SK-N-SH (cell line): ENCODE measurements around the gene NTMT1. TPM values are rescaled to one million over a fixed set of nuclear protein-coding genes. Genes with fewer than 3 reads are reported as not detected.

Source experiments
- CTCF ChIA-PET: fragments of 300-600, 350-600 bp; formaldehyde crosslinking; extraction: SDS; loops from one replicate; lab custom pipeline; 2021; lab: Yijun Ruan, JAX
- POLR2A ChIA-PET: fragments of 350-600 bp; sonication (Branson Sonifier 250); formaldehyde crosslinking; extraction: SDS; loops from one replicate; lab custom pipeline; 2020; ENCODE audit warnings: antibody characterized with exemption, inconsistent platforms; lab: Yijun Ruan, JAX
- DNase-seq: peaks from one replicate; pipeline ENCODE4 v3.0.0; 2012
- H2AFZ ChIP-seq: fragments of 200-600 bp; sonication (generic); 2 replicates; pipeline ENCODE4 v1.8.1; 2016; ENCODE audit warnings: antibody characterized with exemption, mild to moderate bottlenecking, low read depth
- H3F3A ChIP-seq: fragments of 200-600 bp; sonication (generic); replicated peaks from 2 replicates; pipeline ENCODE3; 2016; ENCODE audit warnings: antibody characterized with exemption, mild to moderate bottlenecking; ENCODE audit not compliant: insufficient read depth
- H3K27ac ChIP-seq, 2 experiments: fragments of 200-500 bp in 1 of 2; fragments of 200-600 bp in 1 of 2; sonication (Bioruptor generic) in 1 of 2; sonication (generic), shearing (Covaris generic) in 1 of 2; 2 replicates each; pipeline versions ENCODE4 v1.5.1 to v1.6.1; 2014 to 2016; ENCODE audit warnings: low read depth in 2 of 2, inconsistent platforms in 1 of 2, low read length in 1 of 2, mild to moderate bottlenecking in 1 of 2, mixed read lengths in 1 of 2
- H3K27me3 ChIP-seq: fragments of 200-600 bp; sonication (generic), shearing (Covaris generic); 2 replicates; pipeline ENCODE4 v1.6.1; 2016; ENCODE audit warnings: mixed run types; ENCODE audit not compliant: insufficient read depth
- H3K36me3 ChIP-seq, 2 experiments: fragments of 200-500 bp in 1 of 2; fragments of 200-600 bp in 1 of 2; sonication (Bioruptor generic) in 1 of 2; sonication (generic) in 1 of 2; replicated peaks in 1 of 2; 2 replicates each; pipeline versions ENCODE3 to v1.5.1; 2014 to 2016; ENCODE audit warnings: low read length in 1 of 2, mild to moderate bottlenecking in 1 of 2; ENCODE audit not compliant: insufficient read depth in 2 of 2, control insufficient read depth in 1 of 2
- H3K4me1 ChIP-seq, 2 experiments: fragments of 200-500 bp in 1 of 2; fragments of 200-600 bp in 1 of 2; sonication (Bioruptor generic) in 1 of 2; sonication (generic), shearing (Covaris generic) in 1 of 2; 2 replicates each; pipeline versions ENCODE4 v1.5.1 to v1.6.1; 2014 to 2016; ENCODE audit warnings: low read depth in 1 of 2, low read length in 1 of 2, mixed run types in 1 of 2; ENCODE audit not compliant: insufficient read depth in 2 of 2, control insufficient read depth in 1 of 2
- H3K4me2 ChIP-seq: fragments of 200-600 bp; sonication (generic), shearing (Covaris generic); 2 replicates; pipeline ENCODE4 v1.6.1; 2017; ENCODE audit warnings: mixed run types
- H3K4me3 ChIP-seq, 2 experiments: fragments of 200-500 bp in 1 of 2; fragments of 200-600 bp in 1 of 2; sonication (Bioruptor generic) in 1 of 2; sonication (generic), shearing (Covaris generic) in 1 of 2; 2 replicates each; pipeline versions ENCODE4 v1.5.1 to v1.8.1; 2014 to 2016; ENCODE audit warnings: low read depth in 2 of 2, inconsistent platforms in 1 of 2, low read length in 1 of 2, mild to moderate bottlenecking in 1 of 2, mixed read lengths in 1 of 2, moderate library complexity in 1 of 2
- H3K79me2 ChIP-seq: fragments of 200-600 bp; sonication (generic); 2 replicates; pipeline ENCODE4 v1.8.1; 2017; ENCODE audit warnings: mild to moderate bottlenecking; ENCODE audit not compliant: insufficient read depth
- H3K9ac ChIP-seq: fragments of 200-600 bp; sonication (generic); 2 replicates; pipeline ENCODE4 v1.6.1; 2017; ENCODE audit warnings: mixed run types
- H3K9me2 ChIP-seq: fragments of 200-600 bp; sonication (generic); 2 replicates; pipeline ENCODE4 v1.6.1; 2017; ENCODE audit warnings: mixed run types
- H3K9me3 ChIP-seq: fragments of 200-600 bp; sonication (generic); 2 replicates; pipeline ENCODE4 v1.6.1; 2017; ENCODE audit warnings: mixed run types, mild to moderate bottlenecking, moderate library complexity
- H4K20me1 ChIP-seq: fragments of 200-600 bp; sonication (generic); 2 replicates; pipeline ENCODE4 v1.6.1; 2017; ENCODE audit warnings: mild to moderate bottlenecking, mixed run types; ENCODE audit not compliant: insufficient read depth
- CHD2 ChIP-seq: fragments of 150-350 bp; IDR thresholded peaks from 2 replicates; pipeline ENCODE4 v1.6.1; 2018; ENCODE audit warnings: low read length; ENCODE audit not compliant: partially characterized antibody
- CTCF ChIP-seq: fragments of 200-600 bp; sonication (generic); IDR thresholded peaks from 2 replicates; pipeline ENCODE4 v1.6.1; 2017; ENCODE audit warnings: antibody characterized with exemption, mild to moderate bottlenecking, moderate library complexity
- FOXJ3 ChIP-seq: sonication (generic); formaldehyde crosslinking; IDR thresholded peaks from 2 replicates; pipeline ENCODE4 v1.5.1; 2020; ENCODE audit warnings: mild to moderate bottlenecking, missing genetic modification reagents
- GATA2 ChIP-seq: sonication (generic); formaldehyde crosslinking; IDR thresholded peaks from 2 replicates; pipeline ENCODE4 v1.5.0; 2020; ENCODE audit warnings: mild to moderate bottlenecking, missing genetic modification reagents
- IRF3 ChIP-seq: fragments of 150-350 bp; IDR thresholded peaks from 2 replicates; pipeline ENCODE4 v1.6.1; 2016; ENCODE audit warnings: mild to moderate bottlenecking, low read depth, low read length
- MAX ChIP-seq: IDR thresholded peaks from 2 replicates; pipeline ENCODE4 v1.4.0; 2012; ENCODE audit warnings: low read depth
- MEF2A ChIP-seq: IDR thresholded peaks from 2 replicates; pipeline ENCODE4 v1.4.0; 2012; ENCODE audit warnings: low read depth, borderline replicate concordance
- MXI1 ChIP-seq: IDR thresholded peaks from 2 replicates; pipeline ENCODE4 v1.6.1; 2012; ENCODE audit warnings: mild to moderate bottlenecking, low read depth, low read length, improper control_type of control experiment
- NRF1 ChIP-seq: IDR thresholded peaks from 2 replicates; pipeline ENCODE4 v1.6.1; 2012; ENCODE audit warnings: low read depth, mild to moderate bottlenecking, low read length
- PBX3 ChIP-seq: IDR thresholded peaks from 2 replicates; pipeline ENCODE4; 2012
- POLR2AphosphoS5 ChIP-seq: IDR thresholded peaks from 2 replicates; pipeline ENCODE4 v1.6.1; 2012; ENCODE audit warnings: low read depth, low read length
- REST ChIP-seq: IDR thresholded peaks from 2 replicates; pipeline ENCODE4 v1.6.1; 2012; ENCODE audit warnings: mild to moderate bottlenecking, low read depth, low read length, moderate library complexity
- RXRA ChIP-seq: IDR thresholded peaks from 2 replicates; pipeline ENCODE4 v1.4.0; 2012; ENCODE audit warnings: low read depth, mild to moderate bottlenecking, borderline replicate concordance
- TAF1 ChIP-seq: IDR thresholded peaks from 2 replicates; pipeline ENCODE4 v1.6.1; 2012; ENCODE audit warnings: low read depth, mild to moderate bottlenecking, low read length, moderate library complexity, borderline replicate concordance
- USF2 ChIP-seq: fragments of 150-350 bp; IDR thresholded peaks from 2 replicates; pipeline ENCODE4 v1.6.1; 2017; ENCODE audit warnings: antibody characterized with exemption, low read length, low read depth, borderline replicate concordance
- WGBS: methylation state at CpG from one replicate; pipeline ENCODE4 v1.1.6; 2017; ENCODE audit warnings: low lambda C conversion rate; 5-methylcytosine and 5-hydroxymethylcytosine counted together
- polyA plus RNA-seq, 3 experiments: library from polyadenylated mRNA; depleted of rRNA; stranded (reverse); fragments of >200 nt; gene quantifications; 2 replicates each; pipeline ENCODE4 v1.2.3, GENCODE V29; 2012

Gene NTMT1
- polyA plus RNA-seq, 1 of the 3 experiments (the other 2 are of a cell fraction), result 78.3 TPM

GRCh38 chr9:129581505-129582189 lies 44.3 kb upstream of the NTMT1 start:
- POLR2A ChIA-PET, result no interaction called here
- TF ChIP-seq CHD2, result no peak
- no peak for TF ChIP-seq IRF3
- TF ChIP-seq PBX3, result no peak
- no peak for TF ChIP-seq RXRA
- no peak for TF ChIP-seq GATA2 (CRISPR knock-in tag)
- TF ChIP-seq MXI1, result no peak
- no peak for TF ChIP-seq MEF2A
- no peak for TF ChIP-seq TAF1
- no peak for TF ChIP-seq REST
- no peak for TF ChIP-seq USF2
- TF ChIP-seq FOXJ3 (CRISPR knock-in tag), result no peak
- no peak for TF ChIP-seq CTCF
- no peak for TF ChIP-seq MAX
- TF ChIP-seq POLR2AphosphoS5, result no peak
- TF ChIP-seq NRF1, result no peak

More at GRCh38 chr9:129581505-129582189, 44.3 kb upstream of the NTMT1 start:
- H3F3A ChIP-seq, result no peaks in the 10 kb centered on the region
- H3K79me2 ChIP-seq, result no peaks in the 10 kb centered on the region
- H4K20me1 ChIP-seq, result no peaks in the 10 kb centered on the region
- DNase-seq, result no peak
- H3K27ac ChIP-seq, result no peak overlapping the region
- peaks cover 0 to 7% of the 10 kb centered on the region in 2 experiments; a peak in 1 of 4 replicates for H3K4me1 ChIP-seq
- H3K4me2 ChIP-seq, result no peak overlapping the region
- H3K4me3 ChIP-seq, result no peak overlapping the region
- no peak overlapping the region for H2AFZ ChIP-seq
- H3K27me3 ChIP-seq, result no peaks in the 10 kb centered on the region
- CTCF ChIA-PET, result interaction anchor here (0.8 to 5.1 kb wide), 4 partner anchors 11 to 439 kb away, joined by 3 to 22 read pairs (median 4); no protein-coding TSS in a partner anchor
- no peak overlapping the region for H3K9ac ChIP-seq
- no peaks in the 10 kb centered on the region for H3K9me3 ChIP-seq
- H3K36me3 ChIP-seq, result no peaks in the 10 kb centered on the region
- WGBS, result 72% methylated on average over 3 of the region's 4 CpGs
- H3K9me2 ChIP-seq, result no peaks in the 10 kb centered on the region
